Panc1 (cell line): ENCODE data around the gene MST1. TPM values are rescaled to one million over a fixed set of nuclear protein-coding genes. Genes with fewer than 3 reads are reported as not detected.

Experiments
- ATAC-seq: fragments of 200-7000 bp; cut with Tn5 transposase; 2 replicates; pipeline ENCODE4 v1.9.1; 2020; ENCODE audit warnings: mild to moderate bottlenecking, moderate library complexity
- BruUV-seq: library from RNA; stranded (reverse); fragments of 400-500 nt; replicated peaks from 2 replicates; lab custom pipeline; 2021; lab: Mats Ljungman, UMichigan
- CTCF ChIA-PET: fragments of 300-600 bp; sonication (Branson Sonifier 250); formaldehyde crosslinking; loops from one replicate; lab custom pipeline; 2022; ENCODE audit warnings: antibody characterized with exemption; lab: Charles Lee
- POLR2A ChIA-PET: fragments of 300-600 bp; sonication (Branson Sonifier 250); formaldehyde crosslinking; loops from one replicate; lab custom pipeline; 2022; ENCODE audit warnings: antibody characterized with exemption; lab: Charles Lee
- DNase-seq: peaks from one replicate; pipeline ENCODE4 v3.0.0-alpha.2; 2010; ENCODE audit warnings: low read depth, low spot score
- H3K27ac ChIP-seq: 2 replicates; pipeline ENCODE4 v1.5.1; 2011; ENCODE audit warnings: mild to moderate bottlenecking, low read length, inconsistent platforms
- H3K27me3 ChIP-seq: fragments of 200-500 bp; sonication (Bioruptor generic); 2 replicates; pipeline ENCODE4 v1.6.0; 2014; ENCODE audit warnings: low read length, inconsistent platforms; ENCODE audit not compliant: control insufficient read depth, insufficient read depth
- H3K36me3 ChIP-seq: fragments of 200-500 bp; sonication (Bioruptor generic); 2 replicates; pipeline ENCODE4 v1.5.1; 2014; ENCODE audit warnings: inconsistent platforms, mild to moderate bottlenecking, low read length, moderate library complexity; ENCODE audit not compliant: control insufficient read depth, insufficient read depth
- H3K4me1 ChIP-seq: 2 replicates; pipeline ENCODE4 v1.5.1; 2011; ENCODE audit warnings: inconsistent platforms, mild to moderate bottlenecking, low read length, moderate library complexity; ENCODE audit not compliant: control insufficient read depth, insufficient read depth
- H3K4me3 ChIP-seq, 2 experiments: 2 replicates each; pipeline ENCODE4 v1.5.1; 2011 to 2012; ENCODE audit warnings: low read depth in 2 of 2, low read length in 2 of 2, mild to moderate bottlenecking in 2 of 2, inconsistent platforms in 1 of 2, moderate library complexity in 1 of 2
- H3K9me3 ChIP-seq: fragments of 200-500 bp; sonication (Bioruptor generic); 2 replicates; pipeline ENCODE4 v1.5.1; 2014; ENCODE audit warnings: low read depth, mild to moderate bottlenecking, inconsistent platforms, low read length, moderate library complexity; ENCODE audit not compliant: control insufficient read depth, insufficient read depth
- CTCF ChIP-seq: fragments of 450-650 bp; IDR thresholded peaks from 2 replicates; pipeline ENCODE4 v1.5.1; 2017; ENCODE audit warnings: mild to moderate bottlenecking
- POLR2AphosphoS5 ChIP-seq: IDR thresholded peaks from 2 replicates; pipeline ENCODE4 v1.6.1; 2012; ENCODE audit warnings: mild to moderate bottlenecking, low read depth, low read length, moderate library complexity
- REST ChIP-seq, 2 experiments: IDR thresholded peaks; 2 replicates each; pipeline ENCODE4 v1.6.1; 2011 to 2012; ENCODE audit warnings: low read depth in 2 of 2, control low read depth in 1 of 2, low read length in 1 of 2, mild to moderate bottlenecking in 1 of 2, moderate library complexity in 1 of 2; ENCODE audit not compliant: insufficient read depth in 1 of 2
- SIN3A ChIP-seq: IDR thresholded peaks from 2 replicates; pipeline ENCODE4 v1.6.1; 2012; ENCODE audit warnings: low read depth, mild to moderate bottlenecking, low read length, moderate library complexity, borderline replicate concordance; ENCODE audit not compliant: insufficient read depth
- TCF7L2 ChIP-seq: IDR thresholded peaks from 2 replicates; pipeline ENCODE4 v1.6.1; 2011; ENCODE audit warnings: mild to moderate bottlenecking, low read depth, low read length, inconsistent platforms
- in situ Hi-C: cut with HindIII; loops from 2 replicates; pipeline ENCODE4 v1.10.0; 2016; ENCODE audit warnings: low sequenced_read_pairs, low pct_unique_long_range_greater_than_20kb
- intact Hi-C: fragments of 100-400 bp; cut with micrococcal nuclease; formaldehyde crosslinking; loops from one replicate; pipeline ENCODE4 v1.10.0; 2022; ENCODE audit not compliant: unreplicated experiment
- total RNA-seq: library from RNA; stranded (reverse); gene quantifications from one replicate; pipeline ENCODE4 v1.2.1, GENCODE V29; 2021; ENCODE audit not compliant: unreplicated experiment

Gene MST1
- total RNA-seq, 1 experiment from 2014 or later = 14.0 TPM

GRCh38 chr3:49725906-49726681 lies 36.8 kb upstream of the MST1 start:
- Histone ChIP-seq H3K36me3 (peaks cover 3% of the 10 kb centered on the region), H3K27ac (no peak overlapping the region), H3K4me1 (peaks cover 16% of the 10 kb centered on the region), H3K27me3 (no peaks in the 10 kb centered on the region), H3K9me3 (no peaks in the 10 kb centered on the region), H3K4me3 (no peak overlapping the region)
- CTCF ChIA-PET = no interaction called here
- ATAC-seq (no peak), DNase-seq (no peak)
- TF ChIP-seq CTCF (no peak), SIN3A (no peak), REST (IDR thresholded peaks at IDR 0.05; ENCODE audit: insufficient read depth in 1 of 2, low read depth in 2 of 2, low read length in 1 of 2) (no peak), TCF7L2 (no peak), POLR2AphosphoS5 (no peak)
- BruUV-seq = no TSS peak
- intact Hi-C loops = no loop called here
- POLR2A ChIA-PET = no interaction called here
- in situ Hi-C loops = no loop called here

- Histone ChIP-seq H3K36me3 (peaks cover 3% of the 10 kb centered on the region), H3K9me3 (no peaks in the 10 kb centered on the region), H3K27me3 (no peaks in the 10 kb centered on the region), H3K4me3 (peak overlapping the region; percentile 59 to 89), H3K27ac (peak overlapping the region; percentile 90), H3K4me1 (peaks cover 16% of the 10 kb centered on the region)
- in situ Hi-C loops (no loop called here), intact Hi-C loops (no loop called here)
- no peak for DNase-seq
- TF ChIP-seq SIN3A = no peak
- TF ChIP-seq TCF7L2 = no peak
- TF ChIP-seq CTCF = no peak
- no peak for TF ChIP-seq REST (IDR thresholded peaks at IDR 0.05; ENCODE audit: insufficient read depth in 1 of 2, low read depth in 2 of 2, low read length in 1 of 2)
- TF ChIP-seq POLR2AphosphoS5 = no peak
- ATAC-seq = no peak
- no TSS peak for BruUV-seq
- ChIA-PET POLR2A (no interaction called here), CTCF (no interaction called here)
Measured at GRCh38 chr3:49724586-49724985, 35.3 kb upstream of the MST1 start.
